T-helper 2 cell treated with Interferon-gamma antibody and Interleukin-4, amounts not matched to agents 5 μg/mL and 100 μg/mL, for 36 hours (primary cell): ENCODE data around the gene BPIFA2.

Experiments
- DNase-seq: peaks from one replicate; pipeline ENCODE4 v3.0.0; 2021; ENCODE audit warnings: low spot score
- H3K27ac Mint-ChIP-seq: one replicate; pipeline ENCODE4 v1.8.0; 2021; ENCODE audit warnings: mild to moderate bottlenecking, mixed read lengths
- H3K27me3 Mint-ChIP-seq: one replicate; pipeline ENCODE4 v1.8.0; 2021; ENCODE audit warnings: low read depth, mixed read lengths
- H3K36me3 Mint-ChIP-seq: one replicate; pipeline ENCODE4 v1.8.0; 2021; ENCODE audit warnings: low read depth, mixed read lengths
- H3K4me1 Mint-ChIP-seq: one replicate; pipeline ENCODE4 v1.8.0; 2021; ENCODE audit warnings: low read depth, mixed read lengths
- H3K4me3 Mint-ChIP-seq: one replicate; pipeline ENCODE4 v1.8.0; 2022; ENCODE audit warnings: mild to moderate bottlenecking, moderate library complexity, mixed read lengths
- H3K9me3 Mint-ChIP-seq: one replicate; pipeline ENCODE4 v1.8.0; 2021; ENCODE audit warnings: mixed read lengths

The BPIFA2 gene

GRCh38 chr20:33139467-33139866 lies 28.5 kb upstream of the BPIFA2 start:
- H3K4me1 Mint-ChIP-seq = peaks cover 2% of the 10 kb centered on the region
- H3K9me3 Mint-ChIP-seq = no peaks in the 10 kb centered on the region
- H3K27ac Mint-ChIP-seq = no peak overlapping the region
- no peak overlapping the region for H3K4me3 Mint-ChIP-seq
- DNase-seq = no peak
- no peaks in the 10 kb centered on the region for H3K36me3 Mint-ChIP-seq
- H3K27me3 Mint-ChIP-seq = peaks cover 17% of the 10 kb centered on the region

GRCh38 chr20:33145521-33145920 lies 22.4 kb upstream of the BPIFA2 start:
- Mint-ChIP-seq H3K4me3 (no peak overlapping the region), H3K4me1 (peaks cover 2% of the 10 kb centered on the region), H3K9me3 (no peaks in the 10 kb centered on the region), H3K36me3 (no peaks in the 10 kb centered on the region), H3K27me3 (peaks cover 27% of the 10 kb centered on the region), H3K27ac (no peak overlapping the region)
- no peak for DNase-seq

- Mint-ChIP-seq H3K36me3 (no peaks in the 10 kb centered on the region), H3K4me1 (peaks cover 2% of the 10 kb centered on the region), H3K27me3 (peaks cover 23% of the 10 kb centered on the region), H3K27ac (no peak overlapping the region), H3K9me3 (no peaks in the 10 kb centered on the region), H3K4me3 (no peak overlapping the region)
- no peak for DNase-seq
Measured at GRCh38 chr20:33147299-33147698, 20.7 kb upstream of the BPIFA2 start.

GRCh38 chr20:33148040-33148439 lies 19.9 kb upstream of the BPIFA2 start:
- DNase-seq = no peak
- Mint-ChIP-seq H3K27me3 (peaks cover 19% of the 10 kb centered on the region), H3K4me1 (no peaks in the 10 kb centered on the region), H3K36me3 (no peaks in the 10 kb centered on the region), H3K27ac (no peak overlapping the region), H3K4me3 (no peak overlapping the region), H3K9me3 (no peaks in the 10 kb centered on the region)

GRCh38 chr20:33154252-33154651 lies 13.7 kb upstream of the BPIFA2 start:
- Mint-ChIP-seq H3K4me1 (no peaks in the 10 kb centered on the region), H3K27ac (no peak overlapping the region), H3K36me3 (no peaks in the 10 kb centered on the region), H3K9me3 (no peaks in the 10 kb centered on the region), H3K4me3 (no peak overlapping the region), H3K27me3 (peaks cover 9% of the 10 kb centered on the region)
- no peak for DNase-seq

- H3K4me3 Mint-ChIP-seq = no peak overlapping the region
- no peak for DNase-seq
- peaks cover 2% of the 10 kb centered on the region for H3K27me3 Mint-ChIP-seq
- H3K9me3 Mint-ChIP-seq = no peaks in the 10 kb centered on the region
- no peaks in the 10 kb centered on the region for H3K4me1 Mint-ChIP-seq
- H3K27ac Mint-ChIP-seq = no peak overlapping the region
- no peaks in the 10 kb centered on the region for H3K36me3 Mint-ChIP-seq
Measured at GRCh38 chr20:33158637-33159385, 9.1 kb upstream of the BPIFA2 start.

GRCh38 chr20:33159713-33160112 lies 8.2 kb upstream of the BPIFA2 start:
- H3K4me3 Mint-ChIP-seq = no peak overlapping the region
- H3K36me3 Mint-ChIP-seq = no peaks in the 10 kb centered on the region
- H3K9me3 Mint-ChIP-seq = no peaks in the 10 kb centered on the region
- no peaks in the 10 kb centered on the region for H3K4me1 Mint-ChIP-seq
- no peak overlapping the region for H3K27ac Mint-ChIP-seq
- no peaks in the 10 kb centered on the region for H3K27me3 Mint-ChIP-seq
- no peak for DNase-seq

GRCh38 chr20:33160681-33161080 lies 7.3 kb upstream of the BPIFA2 start:
- Mint-ChIP-seq H3K9me3 (no peaks in the 10 kb centered on the region), H3K4me1 (no peaks in the 10 kb centered on the region), H3K4me3 (no peak overlapping the region), H3K27ac (no peak overlapping the region), H3K36me3 (no peaks in the 10 kb centered on the region), H3K27me3 (no peaks in the 10 kb centered on the region)
- DNase-seq = no peak

GRCh38 chr20:33162313-33162712 lies 5.6 kb upstream of the BPIFA2 start:
- Mint-ChIP-seq H3K36me3 (no peaks in the 10 kb centered on the region), H3K27me3 (no peaks in the 10 kb centered on the region), H3K9me3 (no peaks in the 10 kb centered on the region), H3K4me3 (no peak overlapping the region), H3K4me1 (no peaks in the 10 kb centered on the region), H3K27ac (no peak overlapping the region)
- no peak for DNase-seq

- Mint-ChIP-seq H3K27ac (no peak overlapping the region), H3K9me3 (no peaks in the 10 kb centered on the region), H3K36me3 (no peaks in the 10 kb centered on the region), H3K4me3 (no peak overlapping the region), H3K27me3 (no peaks in the 10 kb centered on the region), H3K4me1 (no peaks in the 10 kb centered on the region)
- no peak for DNase-seq
Measured at GRCh38 chr20:33162753-33163152, 5.2 kb upstream of the BPIFA2 start.

- H3K27ac Mint-ChIP-seq = no peak overlapping the region
- H3K4me3 Mint-ChIP-seq = no peak overlapping the region
- no peak for DNase-seq
Measured at GRCh38 chr20:33163856-33164762, 3.9 kb upstream of the BPIFA2 start.

GRCh38 chr20:33164763-33165095 lies 3.2 kb upstream of the BPIFA2 start:
- Mint-ChIP-seq H3K36me3 (no peaks in the 10 kb centered on the region), H3K27me3 (no peaks in the 10 kb centered on the region), H3K9me3 (peaks cover 13% of the 10 kb centered on the region), H3K27ac (no peak overlapping the region), H3K4me1 (no peaks in the 10 kb centered on the region), H3K4me3 (no peak overlapping the region)
- DNase-seq = no peak

More at GRCh38 chr20:33163856-33164762, 3.9 kb upstream of the BPIFA2 start:
- H3K36me3 Mint-ChIP-seq = no peaks in the 10 kb centered on the region
- no peaks in the 10 kb centered on the region for H3K27me3 Mint-ChIP-seq
- no peaks in the 10 kb centered on the region for H3K4me1 Mint-ChIP-seq
- H3K9me3 Mint-ChIP-seq = peaks cover 8% of the 10 kb centered on the region

- H3K4me1 Mint-ChIP-seq = no peaks in the 10 kb centered on the region
- H3K36me3 Mint-ChIP-seq = no peaks in the 10 kb centered on the region
- DNase-seq = no peak
- H3K9me3 Mint-ChIP-seq = peaks cover 19% of the 10 kb centered on the region
- no peak overlapping the region for H3K27ac Mint-ChIP-seq
- no peaks in the 10 kb centered on the region for H3K27me3 Mint-ChIP-seq
- H3K4me3 Mint-ChIP-seq = no peak overlapping the region
Measured at GRCh38 chr20:33165416-33166055, 2.4 kb upstream of the BPIFA2 start.

- no peaks in the 10 kb centered on the region for H3K36me3 Mint-ChIP-seq
- DNase-seq = no peak
- no peaks in the 10 kb centered on the region for H3K4me1 Mint-ChIP-seq
- no peak overlapping the region for H3K27ac Mint-ChIP-seq
- peaks cover 21% of the 10 kb centered on the region for H3K9me3 Mint-ChIP-seq
- H3K27me3 Mint-ChIP-seq = no peaks in the 10 kb centered on the region
- H3K4me3 Mint-ChIP-seq = no peak overlapping the region
Measured at GRCh38 chr20:33166533-33167113, 1.3 kb upstream of the BPIFA2 start.
